Epithelial cell of proximal tubule (primary cell): Measurements from ENCODE around the gene NPPA. TPM values are rescaled to one million over a fixed set of nuclear protein-coding genes. Genes with fewer than 3 reads are reported as not detected.

Experiments
- DNase-seq: peaks from one replicate; pipeline ENCODE4 v3.0.0-alpha.2; 2011; ENCODE audit warnings: low read depth
- H3K4me3 ChIP-seq: 2 replicates; pipeline ENCODE4 v1.5.1; 2011; ENCODE audit warnings: low read depth, mild to moderate bottlenecking, low read length
- CTCF ChIP-seq: conservative IDR thresholded peaks from 2 replicates; pipeline ENCODE4 v1.5.1; 2012; ENCODE audit warnings: low read depth, mild to moderate bottlenecking, low read length
- total RNA-seq: library from RNA; depleted of rRNA; stranded (reverse); fragments of >200 nt; gene quantifications from 2 replicates; pipeline ENCODE4 v1.2.3, GENCODE V29; 2015

NPPA gene
- total RNA-seq, 1 donor from 2014 or later: not detected

- DNase-seq: no peak
- no peak for TF ChIP-seq CTCF
Observed at GRCh38 chr1:11873395-11874257, 26.0 kb upstream of the NPPA start.

GRCh38 chr1:11872545-11872944 lies 25.0 kb upstream of the NPPA start:
- no peak overlapping the region for H3K4me3 ChIP-seq
- no peak for DNase-seq
- TF ChIP-seq CTCF: no peak

More at GRCh38 chr1:11873395-11874257, 26.0 kb upstream of the NPPA start:
- H3K4me3 ChIP-seq: no peak overlapping the region

- no peak overlapping the region for H3K4me3 ChIP-seq
- TF ChIP-seq CTCF: no peak
- no peak for DNase-seq
Observed at GRCh38 chr1:11869650-11870207, 22.1 kb upstream of the NPPA start.

- TF ChIP-seq CTCF: no peak
- H3K4me3 ChIP-seq: no peak overlapping the region
Observed at GRCh38 chr1:11869104-11869503, 21.5 kb upstream of the NPPA start.

GRCh38 chr1:11868331-11868980 lies 20.9 kb upstream of the NPPA start:
- no peak for TF ChIP-seq CTCF
- H3K4me3 ChIP-seq: no peak overlapping the region
- DNase-seq: no peak

More at GRCh38 chr1:11869104-11869503, 21.5 kb upstream of the NPPA start:
- DNase-seq: no peak

- no peak overlapping the region for H3K4me3 ChIP-seq
- TF ChIP-seq CTCF: no peak
- no peak for DNase-seq
Observed at GRCh38 chr1:11862890-11863289, 15.3 kb upstream of the NPPA start.
